GM19193 (cell line): Measurements from ENCODE around the gene RASL10B.

Experiments
- POLR2A ChIP-seq: IDR thresholded peaks from 4 replicates; pipeline ENCODE4 v1.6.1; 2011; ENCODE audit not compliant: insufficient read depth, insufficient read length; ENCODE audit errors: extremely low read depth

Gene RASL10B

GRCh38 chr17:35766903-35767510 lies 35.6 kb downstream of the RASL10B start:
- no peak for TF ChIP-seq POLR2A

GRCh38 chr17:35768797-35769196 lies 37.4 kb downstream of the RASL10B start:
- no peak for TF ChIP-seq POLR2A

GRCh38 chr17:35769895-35770486 lies 38.6 kb downstream of the RASL10B start:
- TF ChIP-seq POLR2A: no peak

GRCh38 chr17:35773129-35773528 lies 41.7 kb downstream of the RASL10B start:
- no peak for TF ChIP-seq POLR2A

- TF ChIP-seq POLR2A: no peak
These were observed 42.4 kb downstream of the RASL10B start for GRCh38 chr17:35773679-35774425.

GRCh38 chr17:35774499-35774898 lies 43.1 kb downstream of the RASL10B start:
- no peak for TF ChIP-seq POLR2A

- no peak for TF ChIP-seq POLR2A
These were observed 43.6 kb downstream of the RASL10B start for GRCh38 chr17:35775039-35775438.

- TF ChIP-seq POLR2A: no peak
These were observed 44.1 kb downstream of the RASL10B start for GRCh38 chr17:35775583-35775982.

- no peak for TF ChIP-seq POLR2A
These were observed 47.3 kb downstream of the RASL10B start for GRCh38 chr17:35778641-35779196.

- TF ChIP-seq POLR2A: no peak
These were observed 49.5 kb downstream of the RASL10B start for GRCh38 chr17:35780950-35781349.

- no peak for TF ChIP-seq POLR2A
These were observed 53.5 kb downstream of the RASL10B start for GRCh38 chr17:35784895-35785294.

GRCh38 chr17:35786941-35787432 lies 55.5 kb downstream of the RASL10B start:
- no peak for TF ChIP-seq POLR2A

- TF ChIP-seq POLR2A: no peak
These were observed 57.3 kb downstream of the RASL10B start for GRCh38 chr17:35788477-35789368.

GRCh38 chr17:35790841-35791240 lies 59.4 kb downstream of the RASL10B start:
- TF ChIP-seq POLR2A: no peak

- no peak for TF ChIP-seq POLR2A
These were observed 60.4 kb downstream of the RASL10B start for GRCh38 chr17:35791681-35792350.
